KOPT-K1 (cell line): ENCODE data around the gene PHF21B.
"Not testable (repeated sequence)": the region's sequence is repeated elsewhere in the genome, so short reads cannot be mapped to it uniquely, and the experiment has no call there.

Source experiments
- H3K27ac ChIP-seq: fragments of 200-600 bp; sonication (generic); 2 replicates; pipeline ENCODE4 v1.5.1; 2016; ENCODE audit warnings: antibody characterized with exemption, mild to moderate bottlenecking, low read depth, low read length; ENCODE audit not compliant: poor library complexity, severe bottlenecking
- H3K36me3 ChIP-seq: fragments of 200-600 bp; sonication (generic); 2 replicates; pipeline ENCODE4 v1.5.1; 2017; ENCODE audit warnings: antibody characterized with exemption, mild to moderate bottlenecking, low read length, moderate library complexity; ENCODE audit not compliant: insufficient read depth
- H3K9me3 ChIP-seq: fragments of 200-600 bp; sonication (generic); 2 replicates; pipeline ENCODE4 v1.5.1; 2017; ENCODE audit warnings: antibody characterized with exemption, low read length, mild to moderate bottlenecking; ENCODE audit not compliant: insufficient read depth, poor library complexity, severe bottlenecking

The PHF21B gene

DNA sequence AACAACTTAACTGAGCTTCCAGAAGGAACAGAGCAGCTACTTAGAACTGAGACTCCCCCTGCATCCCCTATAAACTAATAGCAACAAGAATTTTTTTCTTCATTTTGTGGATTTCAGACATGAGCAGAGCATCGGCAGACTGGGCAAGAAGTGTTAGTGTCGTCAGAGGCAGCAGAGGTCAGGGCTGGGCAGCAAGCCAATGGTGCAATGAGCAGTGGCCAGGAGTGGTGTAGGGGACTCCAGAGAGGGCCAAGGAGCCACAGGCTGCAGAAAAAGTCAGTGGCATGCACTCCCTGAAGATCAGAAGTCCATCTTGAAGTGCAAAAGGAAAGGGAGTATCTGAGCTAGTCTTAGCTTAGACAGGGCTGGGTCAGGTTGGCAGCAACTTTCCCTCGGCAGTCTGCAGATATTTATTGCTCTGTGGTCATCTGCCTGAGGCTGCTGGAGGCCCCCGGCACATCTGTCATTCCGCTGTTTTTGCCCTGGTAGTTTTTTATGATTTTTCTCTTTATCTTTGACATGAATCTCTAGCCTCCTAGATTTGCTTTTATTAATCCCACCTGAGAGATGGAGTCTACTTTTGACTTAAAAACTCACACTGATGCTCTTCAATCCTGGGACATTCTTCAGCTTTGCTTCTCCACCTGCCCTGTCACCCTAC, 105.2 kb downstream of the PHF21B start:
- not testable (repeated sequence) for H3K36me3 ChIP-seq, H3K27ac ChIP-seq
- H3K9me3 ChIP-seq: peaks cover 19% of the 10 kb centered on the region

GRCh38 chr22:44903164-44903563, 106.6 kb downstream of the PHF21B start:
- H3K36me3 ChIP-seq, H3K27ac ChIP-seq: not testable (repeated sequence)
- peaks cover 19% of the 10 kb centered on the region for H3K9me3 ChIP-seq

DNA sequence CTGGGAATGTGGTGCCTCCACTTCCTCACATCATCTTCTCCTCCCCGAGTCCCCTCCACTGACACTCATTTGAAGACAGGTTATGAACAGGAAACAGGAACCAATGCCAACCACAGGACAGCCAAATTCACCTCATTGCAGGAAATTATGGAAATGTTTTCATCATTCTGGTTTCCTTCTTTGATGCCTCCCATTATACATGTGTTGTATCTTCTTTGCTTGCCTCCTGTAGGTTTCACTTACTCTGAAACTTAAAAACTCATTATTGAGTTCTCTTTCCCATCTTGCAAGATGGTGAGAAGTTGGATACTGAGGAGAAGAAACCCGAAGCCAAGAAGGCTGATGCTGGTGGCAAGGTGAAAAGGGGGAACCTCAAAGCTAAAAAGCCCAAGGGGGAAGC, 108.5 kb downstream of the PHF21B start:
- Histone ChIP-seq H3K36me3 (no peaks in the 10 kb centered on the region), H3K9me3 (peaks cover 19% of the 10 kb centered on the region), H3K27ac (no peak overlapping the region)

GRCh38 chr22:44898236-44898635, 111.6 kb downstream of the PHF21B start:
- Histone ChIP-seq H3K36me3 (no peaks in the 10 kb centered on the region), H3K27ac (no peak overlapping the region), H3K9me3 (peaks cover 19% of the 10 kb centered on the region)

DNA sequence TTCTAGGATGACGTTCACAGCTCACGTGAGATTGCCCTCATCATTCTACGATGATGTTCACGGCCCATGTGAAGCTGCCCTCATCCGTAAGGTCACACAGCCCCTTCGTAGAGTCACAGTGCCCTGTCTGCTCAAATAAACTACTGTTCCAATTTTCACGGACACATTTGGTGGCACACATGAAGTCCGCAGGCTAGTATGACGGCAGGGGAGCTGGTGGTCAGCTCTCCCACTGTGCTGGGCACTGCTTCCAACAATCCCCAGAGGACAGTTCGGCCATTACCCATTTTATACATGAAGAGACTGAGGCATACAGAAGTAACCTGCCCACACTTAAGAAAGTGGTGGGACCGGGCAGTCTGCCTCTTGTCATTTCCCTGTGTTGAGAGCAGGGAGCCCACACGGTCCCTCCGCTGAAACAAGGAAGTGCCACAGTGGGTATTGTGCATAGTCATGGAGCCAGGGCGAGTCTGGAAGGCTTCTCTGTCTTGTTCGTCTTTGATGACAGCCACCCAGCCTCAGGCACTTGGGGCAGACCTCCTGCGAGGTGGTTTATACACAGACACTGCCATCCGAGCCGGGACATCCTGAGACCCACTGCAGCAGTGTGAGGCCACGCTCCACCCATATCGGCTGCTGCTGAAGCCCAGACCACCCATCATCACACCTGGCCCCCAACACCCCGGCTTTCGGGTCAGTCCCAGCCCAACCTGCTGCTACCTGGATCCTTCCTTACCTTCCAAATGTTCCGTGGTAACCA, 114.3 kb downstream of the PHF21B start:
- H3K9me3 ChIP-seq: peaks cover 1% of the 10 kb centered on the region
- no peak overlapping the region for H3K27ac ChIP-seq
- no peaks in the 10 kb centered on the region for H3K36me3 ChIP-seq

DNA sequence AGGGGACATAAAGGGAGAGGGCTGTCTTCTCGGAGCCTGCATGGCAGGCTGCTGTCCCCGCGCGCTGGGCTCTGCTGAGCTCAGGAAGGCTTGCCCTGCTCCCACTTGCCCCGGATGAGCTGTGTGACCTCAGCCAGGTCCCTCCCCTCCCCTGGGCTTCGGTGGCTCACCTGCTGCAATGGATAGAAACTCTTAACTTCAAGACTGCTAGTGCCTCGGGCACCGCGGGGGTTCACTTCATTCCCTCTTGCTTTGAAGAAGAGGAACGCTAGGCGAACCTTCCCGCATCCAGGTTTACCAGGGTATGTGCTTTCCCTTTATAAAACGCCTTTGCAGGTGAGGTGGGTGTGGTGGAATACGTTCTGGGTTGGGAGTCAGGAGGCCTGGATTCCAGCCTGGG, 115.0 kb downstream of the PHF21B start:
- no peaks in the 10 kb centered on the region for H3K36me3 ChIP-seq
- no peaks in the 10 kb centered on the region for H3K9me3 ChIP-seq
- H3K27ac ChIP-seq: no peak overlapping the region

DNA sequence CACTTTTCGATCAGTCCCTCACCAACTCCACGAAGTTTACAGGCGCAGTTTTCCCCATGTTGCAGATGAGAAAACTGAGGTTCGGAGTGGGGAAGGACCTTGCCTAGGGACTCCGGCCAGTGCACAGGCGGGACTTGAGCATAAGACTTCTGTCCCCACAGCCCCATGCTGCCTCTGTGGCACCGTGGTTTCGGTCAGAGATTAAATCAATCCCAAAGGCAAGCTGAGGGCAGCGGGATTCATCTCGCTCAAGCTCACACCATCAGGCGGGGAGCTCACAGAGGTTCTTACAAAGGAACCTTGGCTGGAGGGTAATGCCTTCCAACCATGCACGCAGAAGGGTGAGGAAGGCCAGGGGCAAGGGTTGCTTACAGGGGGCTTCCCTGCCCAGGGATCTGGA, 115.5 kb downstream of the PHF21B start:
- no peak overlapping the region for H3K27ac ChIP-seq
- no peaks in the 10 kb centered on the region for H3K9me3 ChIP-seq

DNA sequence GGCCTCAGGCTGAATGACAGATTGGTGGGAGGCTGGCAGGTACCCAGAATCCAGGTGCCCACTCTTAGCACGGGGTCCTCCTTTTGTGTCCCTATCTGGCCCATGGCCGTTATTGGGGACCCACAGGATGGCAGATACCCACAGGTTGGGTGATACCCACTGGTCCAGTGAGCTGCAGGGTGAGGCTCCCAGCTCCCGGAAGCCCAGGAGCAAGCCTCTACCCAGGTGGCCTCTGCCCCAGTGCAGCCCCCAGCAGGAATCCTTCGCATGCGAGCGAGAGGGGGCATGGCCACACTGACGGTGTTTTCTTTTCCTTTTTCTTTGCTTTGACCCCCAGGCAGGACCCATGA, 116.1 kb downstream of the PHF21B start:
- no peak overlapping the region for H3K27ac ChIP-seq
- H3K9me3 ChIP-seq: no peaks in the 10 kb centered on the region
- no peaks in the 10 kb centered on the region for H3K36me3 ChIP-seq

More for the DNA sequence above, 115.5 kb downstream of the PHF21B start:
- no peaks in the 10 kb centered on the region for H3K36me3 ChIP-seq

- no peaks in the 10 kb centered on the region for H3K36me3 ChIP-seq
These were observed 116.7 kb downstream of the PHF21B start for GRCh38 chr22:44892803-44893730.

GRCh38 chr22:44892243-44892642, 117.6 kb downstream of the PHF21B start:
- H3K36me3 ChIP-seq: no peaks in the 10 kb centered on the region
- H3K9me3 ChIP-seq: no peaks in the 10 kb centered on the region
- no peak overlapping the region for H3K27ac ChIP-seq

More at GRCh38 chr22:44892803-44893730, 116.7 kb downstream of the PHF21B start:
- H3K27ac ChIP-seq: no peak overlapping the region
- no peaks in the 10 kb centered on the region for H3K9me3 ChIP-seq

DNA sequence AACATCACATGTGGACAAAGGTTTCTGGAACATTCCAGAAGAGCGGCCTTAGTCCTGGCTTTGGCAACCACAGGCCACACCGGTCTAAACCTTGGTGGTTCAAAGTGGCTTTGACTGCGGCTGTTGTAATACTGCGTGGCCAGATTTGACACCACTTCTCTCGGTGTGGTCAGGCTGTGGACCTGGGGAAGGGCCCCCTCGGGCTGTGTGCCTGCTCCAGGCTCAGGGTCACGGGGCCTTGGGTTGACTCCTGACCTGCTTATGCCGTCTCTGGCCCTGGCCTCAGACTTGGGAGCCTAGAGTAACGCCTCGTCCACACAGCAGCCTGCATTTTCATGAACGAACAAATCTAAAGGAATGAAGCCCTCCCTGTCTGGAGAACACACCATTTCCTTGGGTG, 118.0 kb downstream of the PHF21B start:
- Histone ChIP-seq H3K27ac (no peak overlapping the region), H3K36me3 (no peaks in the 10 kb centered on the region), H3K9me3 (no peaks in the 10 kb centered on the region)

DNA sequence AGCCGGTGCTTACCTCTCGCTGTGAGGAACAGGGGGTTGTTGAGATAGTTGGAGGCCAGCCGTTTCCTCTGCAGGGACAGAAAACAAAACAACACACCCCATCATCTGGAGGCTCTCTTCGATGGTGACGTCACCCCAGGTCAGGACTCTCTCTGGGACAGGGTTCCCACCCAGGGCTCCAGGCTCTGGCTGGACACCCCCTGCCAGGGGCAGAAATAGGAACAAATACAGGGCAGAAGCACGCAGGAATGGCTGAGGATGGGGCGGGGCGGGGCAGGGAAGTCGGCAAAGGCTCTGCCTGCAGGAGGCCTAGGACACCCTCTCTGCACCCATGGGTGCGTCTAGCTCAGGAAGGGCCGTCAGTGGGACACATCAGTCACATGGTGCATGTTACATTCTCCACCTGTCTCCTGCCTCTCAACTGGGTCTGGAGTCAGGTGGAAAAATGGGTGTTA, 118.5 kb downstream of the PHF21B start:
- H3K27ac ChIP-seq: no peak overlapping the region
- H3K9me3 ChIP-seq: no peaks in the 10 kb centered on the region
- H3K36me3 ChIP-seq: no peaks in the 10 kb centered on the region

GRCh38 chr22:44890416-44891292, 119.2 kb downstream of the PHF21B start:
- Histone ChIP-seq H3K27ac (no peak overlapping the region), H3K9me3 (no peaks in the 10 kb centered on the region), H3K36me3 (no peaks in the 10 kb centered on the region)

DNA sequence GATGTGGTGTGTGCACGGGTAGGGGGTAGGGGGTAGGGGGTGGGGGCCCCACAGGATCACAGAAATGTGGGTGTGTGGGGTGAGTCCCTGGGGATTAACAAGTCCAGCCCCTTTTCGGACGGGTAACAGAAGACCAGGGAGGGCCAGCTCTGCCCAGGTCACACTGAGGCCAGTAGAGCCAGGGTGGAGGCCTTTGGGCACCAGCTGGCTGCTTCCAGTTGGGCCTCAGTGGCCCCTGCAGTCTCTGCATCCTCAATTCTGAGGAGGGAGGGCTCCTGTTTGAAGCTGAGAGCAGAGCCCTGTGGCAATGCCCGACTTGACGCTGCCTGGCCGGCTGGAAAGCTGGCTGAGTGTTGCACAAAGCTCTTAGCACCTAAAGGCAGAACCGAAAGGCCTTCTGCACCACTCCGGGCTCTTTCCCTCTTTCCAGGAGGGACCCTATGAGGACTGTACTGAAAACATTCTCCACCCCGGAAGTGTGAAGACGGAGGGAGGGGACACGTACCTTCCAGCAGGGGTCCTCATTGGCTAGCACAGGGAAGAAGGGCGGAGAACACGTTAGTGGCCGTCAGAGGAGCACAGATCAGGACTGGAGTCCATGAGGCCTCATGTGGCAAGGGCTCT, 120.4 kb downstream of the PHF21B start:
- Histone ChIP-seq H3K36me3 (no peaks in the 10 kb centered on the region), H3K9me3 (no peaks in the 10 kb centered on the region), H3K27ac (no peak overlapping the region)
